Measurements from ENCODE around the gene NDUFB10.

GRCh38 chr16:1949507-1949906, 9.8 kb upstream of the NDUFB10 start:
- TF ChIP-seq CTCF (IDR thresholded peaks at IDR 0.05) (no peak), POLR2A (IDR thresholded peaks at IDR 0.05) (no peak), POLR2AphosphoS5 (IDR thresholded peaks at IDR 0.05) (no peak)
